OCI-LY3 (cell line): ENCODE data around the gene PHLDB1.
"Not testable (repeated sequence)": the region's sequence is repeated elsewhere in the genome, so short reads cannot be mapped to it uniquely, and the experiment has no call there.

ENCODE experiments used
- EZH2phosphoT487 ChIP-seq: fragments of 200-600 bp; shearing (Covaris generic); IDR thresholded peaks from 2 replicates; pipeline ENCODE4 v1.6.1; 2018; ENCODE audit warnings: antibody characterized with exemption, mixed run types, low read depth
- TF ChIP-seq, protein P1 (sequence below): fragments of 200-600, 300-600 bp; sonication (generic); IDR thresholded peaks from 2 replicates; pipeline ENCODE4 v1.5.1; 2014; ENCODE audit warnings: antibody characterized with exemption, low read length, low read depth

GRCh38 chr11:118594984-118595383 is 12.4 kb upstream of the PHLDB1 start:
- TF ChIP-seq, protein P1, sequence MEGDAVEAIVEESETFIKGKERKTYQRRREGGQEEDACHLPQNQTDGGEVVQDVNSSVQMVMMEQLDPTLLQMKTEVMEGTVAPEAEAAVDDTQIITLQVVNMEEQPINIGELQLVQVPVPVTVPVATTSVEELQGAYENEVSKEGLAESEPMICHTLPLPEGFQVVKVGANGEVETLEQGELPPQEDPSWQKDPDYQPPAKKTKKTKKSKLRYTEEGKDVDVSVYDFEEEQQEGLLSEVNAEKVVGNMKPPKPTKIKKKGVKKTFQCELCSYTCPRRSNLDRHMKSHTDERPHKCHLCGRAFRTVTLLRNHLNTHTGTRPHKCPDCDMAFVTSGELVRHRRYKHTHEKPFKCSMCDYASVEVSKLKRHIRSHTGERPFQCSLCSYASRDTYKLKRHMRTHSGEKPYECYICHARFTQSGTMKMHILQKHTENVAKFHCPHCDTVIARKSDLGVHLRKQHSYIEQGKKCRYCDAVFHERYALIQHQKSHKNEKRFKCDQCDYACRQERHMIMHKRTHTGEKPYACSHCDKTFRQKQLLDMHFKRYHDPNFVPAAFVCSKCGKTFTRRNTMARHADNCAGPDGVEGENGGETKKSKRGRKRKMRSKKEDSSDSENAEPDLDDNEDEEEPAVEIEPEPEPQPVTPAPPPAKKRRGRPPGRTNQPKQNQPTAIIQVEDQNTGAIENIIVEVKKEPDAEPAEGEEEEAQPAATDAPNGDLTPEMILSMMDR = peak; percentile 24; the same call in 1 of the 2 replicates
- TF ChIP-seq EZH2phosphoT487 = not testable (repeated sequence)
